Kidney capillary endothelial cell (primary cell): ENCODE data around the gene SUPT20HL1.
A peak's percentile ranks its signal among the peaks of the same experiment; 100 is the strongest.
"Not testable (repeated sequence)": the region's sequence is repeated elsewhere in the genome, so short reads cannot be mapped to it uniquely, and the experiment has no call there.

Source experiments
- DNase-seq: peaks from one replicate; pipeline ENCODE4 v3.0.0-alpha.2; 2018; ENCODE audit warnings: low spot score

The SUPT20HL1 gene

GRCh38 chrX:24360272-24360671 lies at the start of gene SUPT20HL1:
Gene SUPT20HL1, plus strand, starts transcription at chrX:24360639. Its CDS starts 2,122 bp downstream, at chrX:24362761.
- DNase-seq: no peak

GRCh38 chrX:24310916-24311315 lies 49.5 kb upstream of the SUPT20HL1 start:
- DNase-seq: not testable (repeated sequence)

GRCh38 chrX:24311507-24312248 lies 48.8 kb upstream of the SUPT20HL1 start:
- not testable (repeated sequence) for DNase-seq

- DNase-seq: not testable (repeated sequence)
Observed at GRCh38 chrX:24312249-24312607, 48.2 kb upstream of the SUPT20HL1 start.

GRCh38 chrX:24314019-24314635 lies 46.3 kb upstream of the SUPT20HL1 start, which contains the start of gene SUPT20HL2:
Gene SUPT20HL2, minus strand, starts transcription at chrX:24314069. Its CDS starts 754 bp downstream, at chrX:24313315.
- no peak for DNase-seq

GRCh38 chrX:24316111-24316510 lies 44.3 kb upstream of the SUPT20HL1 start:
- no peak for DNase-seq

- no peak for DNase-seq
Observed at GRCh38 chrX:24317567-24317966, 42.9 kb upstream of the SUPT20HL1 start.

GRCh38 chrX:24321741-24322395 lies 38.6 kb upstream of the SUPT20HL1 start:
- no peak for DNase-seq

- DNase-seq: no peak
Observed at GRCh38 chrX:24325231-24325630, 35.2 kb upstream of the SUPT20HL1 start.

- DNase-seq: no peak
Observed at GRCh38 chrX:24332878-24333277, 27.6 kb upstream of the SUPT20HL1 start.

- no peak for DNase-seq
Observed at GRCh38 chrX:24333371-24333770, 27.1 kb upstream of the SUPT20HL1 start.

GRCh38 chrX:24334461-24334860 lies 26.0 kb upstream of the SUPT20HL1 start:
- no peak for DNase-seq

- DNase-seq: no peak
Observed at GRCh38 chrX:24335871-24336270, 24.6 kb upstream of the SUPT20HL1 start.

GRCh38 chrX:24339911-24340310 lies 20.5 kb upstream of the SUPT20HL1 start:
- no peak for DNase-seq

GRCh38 chrX:24340501-24340900 lies 19.9 kb upstream of the SUPT20HL1 start:
- no peak for DNase-seq

GRCh38 chrX:24341795-24342194 lies 18.6 kb upstream of the SUPT20HL1 start:
- peak; percentile 36 for DNase-seq

- no peak for DNase-seq
Observed at GRCh38 chrX:24343719-24344118, 16.7 kb upstream of the SUPT20HL1 start.

GRCh38 chrX:24347881-24348280 lies 12.6 kb upstream of the SUPT20HL1 start:
- DNase-seq: no peak

- DNase-seq: no peak
Observed at GRCh38 chrX:24350217-24350616, 10.2 kb upstream of the SUPT20HL1 start.

GRCh38 chrX:24355095-24355494 lies 5.3 kb upstream of the SUPT20HL1 start:
- DNase-seq: no peak

- DNase-seq: peak; percentile 48
Observed at GRCh38 chrX:24357106-24357505, 3.3 kb upstream of the SUPT20HL1 start.

- not testable (repeated sequence) for DNase-seq
Observed at GRCh38 chrX:24362089-24362745, 1.8 kb downstream of the SUPT20HL1 start.
